Tibial nerve (tissue), 4 donors: Measurements from ENCODE around the gene SEC22C.

Source experiments
- CTCF ChIP-seq, 5 experiments: fragments of 200-600 bp in 3 of 5; fragments of 450-650 bp in 2 of 5; sonication (generic) in 3 of 5; IDR thresholded peaks; one replicate each; pipeline ENCODE4 v1.5.1; 2016 to 2019; ENCODE audit warnings: antibody characterized with exemption in 5 of 5, mild to moderate bottlenecking in 3 of 5, moderate library complexity in 2 of 5
- EP300 ChIP-seq, 2 donors: sonication (generic); formaldehyde crosslinking; IDR thresholded peaks; one replicate each; pipeline ENCODE4 v1.6.1; 2017; ENCODE audit warnings: antibody characterized with exemption in 2 of 2, mild to moderate bottlenecking in 1 of 2
- POLR2A ChIP-seq, 2 donors: fragments of 450-650 bp; IDR thresholded peaks; one replicate each; pipeline ENCODE4 v1.6.1; 2017; ENCODE audit warnings: antibody characterized with exemption in 2 of 2, mild to moderate bottlenecking in 2 of 2, moderate library complexity in 2 of 2

GRCh38 chr3:42520906-42521305, 60.9 kb downstream of the SEC22C start:
- TF ChIP-seq CTCF (IDR thresholded peaks at IDR 0.05) (no peak), POLR2A (IDR thresholded peaks at IDR 0.05) (no peak), EP300 (IDR thresholded peaks at IDR 0.05) (no peak)
